Transverse colon (tissue), 4 donors: ENCODE measurements around the gene CNOT10. TPM values are rescaled to one million over a fixed set of nuclear protein-coding genes. Genes with fewer than 3 reads are reported as not detected.

ENCODE experiments used
- DNase-seq: peaks from one replicate; pipeline ENCODE4 v3.0.0-alpha.2; 2019
- H3K27ac ChIP-seq, 4 donors: fragments of 200-600 bp; sonication (generic); 2 replicates each; pipeline ENCODE4 v1.5.1; 2016 to 2018; ENCODE audit warnings: inconsistent platforms in 4 of 4
- H3K27me3 ChIP-seq: fragments of 200-600 bp; sonication (generic); 2 replicates; pipeline ENCODE4 v1.5.1; 2017; ENCODE audit warnings: inconsistent platforms
- H3K36me3 ChIP-seq, 4 donors: fragments of 200-600 bp; sonication (generic); 2 replicates each; pipeline ENCODE4 v1.5.1; 2017 to 2019; ENCODE audit warnings: inconsistent platforms in 4 of 4
- H3K4me1 ChIP-seq, 4 donors: fragments of 200-600 bp; sonication (generic); 2 replicates each; pipeline ENCODE4 v1.5.1; 2017 to 2020; ENCODE audit warnings: inconsistent platforms in 4 of 4
- H3K4me3 ChIP-seq, 4 donors: fragments of 200-600 bp; sonication (generic); 1 replicate in 1 of 4; 2 replicates in 3 of 4; pipeline versions ENCODE4 v1.5.1 to v1.6.1; 2017 to 2019; ENCODE audit warnings: inconsistent platforms in 4 of 4
- H3K9me3 ChIP-seq, 2 donors: fragments of 200-600 bp; sonication (generic); 2 replicates each; pipeline ENCODE4 v1.5.1; 2017 to 2019; ENCODE audit warnings: inconsistent platforms in 2 of 2
- CTCF ChIP-seq, 5 experiments: fragments of 200-600 bp in 3 of 5; fragments of 450-650 bp in 2 of 5; sonication (generic) in 3 of 5; IDR thresholded peaks; 1 replicate in 2 of 5; 2 replicates in 3 of 5; pipeline ENCODE4 v1.5.1; 2016 to 2017; ENCODE audit warnings: antibody characterized with exemption in 5 of 5, inconsistent platforms in 3 of 5, mild to moderate bottlenecking in 2 of 5, moderate library complexity in 1 of 5
- EP300 ChIP-seq: sonication (generic); formaldehyde crosslinking; IDR thresholded peaks from one replicate; pipeline ENCODE4 v1.6.1; 2017; ENCODE audit warnings: antibody characterized with exemption, low read depth
- POLR2A ChIP-seq: fragments of 450-650 bp; IDR thresholded peaks from one replicate; pipeline ENCODE4 v1.6.1; 2016; ENCODE audit warnings: antibody characterized with exemption, mild to moderate bottlenecking, moderate library complexity
- POLR2AphosphoS5 ChIP-seq, 3 donors: sonication (generic); formaldehyde crosslinking; IDR thresholded peaks; one replicate each; pipeline ENCODE4 v1.6.1; 2016; ENCODE audit warnings: antibody characterized with exemption in 3 of 3
- WGBS, 2 donors: methylation state at CpG; one replicate each; pipeline ENCODE4 v1.1.5; 2018; ENCODE audit warnings: low coverage in 1 of 2; 5-methylcytosine and 5-hydroxymethylcytosine counted together
- in situ Hi-C, 4 donors: fragments of 200-750 bp; cut with MboI; loops; one replicate each; pipeline versions ENCODE4 v1.15.0 to v1.15.1; 2017; ENCODE audit warnings: low sequenced_read_pairs in 3 of 4, low pct_ligation_motif_present in 1 of 4, low pct_unique_long_range_greater_than_20kb in 1 of 4
- intact Hi-C: fragments of 100-400 bp; cut with DNase I; formaldehyde crosslinking; loops from one replicate; pipeline ENCODE4 v1.15.1; 2023; ENCODE audit warnings: low total_unique reads
- total RNA-seq, 4 donors: library from RNA; depleted of rRNA; stranded (reverse); fragments of >200 nt; gene quantifications; one replicate each; pipeline ENCODE4 v1.1.0, GENCODE V29; 2016

The CNOT10 gene
- total RNA-seq, 4 donors from 2014 or later: 13.8 to 34.6 (median 25.2) TPM

- in situ Hi-C loops: loop anchor here in 1 of 4 donors (25.0 kb wide), 1 partner anchor 186 kb away; the partner anchor contains the start of gene CMTM6
- 62 to 81% methylated on average over 1 to 2 of the region's 2 CpGs for WGBS, 2 donors
- TF ChIP-seq EP300 (no peak), CTCF (IDR thresholded peaks at IDR 0.05) (no peak), POLR2AphosphoS5 (IDR thresholded peaks at IDR 0.05) (no peak), POLR2A (no peak)
- intact Hi-C loops: no loop called here
- Histone ChIP-seq H3K9me3 (no peaks in the 10 kb centered on the region), H3K4me3 (no peak overlapping the region), H3K36me3 (peaks cover 0 to 2% (median 0%) of the 10 kb centered on the region in 4 donors), H3K27ac (no peak overlapping the region), H3K4me1 (peaks cover 0 to 1% (median 0%) of the 10 kb centered on the region in 4 donors), H3K27me3 (no peaks in the 10 kb centered on the region)
- DNase-seq: no peak
Observed at GRCh38 chr3:32698506-32698905, 13.5 kb downstream of the CNOT10 start.

GRCh38 chr3:32699429-32699828 is 14.4 kb downstream of the CNOT10 start:
- intact Hi-C loops: no loop called here
- Histone ChIP-seq H3K9me3 (no peaks in the 10 kb centered on the region), H3K27me3 (no peaks in the 10 kb centered on the region), H3K4me3 (no peak overlapping the region), H3K36me3 (no peaks in the 10 kb centered on the region), H3K27ac (no peak overlapping the region), H3K4me1 (peaks cover 0 to 7% (median 0%) of the 10 kb centered on the region in 4 donors)
- 57 to 81% methylated on average over 1 to 2 of the region's 2 CpGs for WGBS, 2 donors
- no peak for DNase-seq
- no peak for TF ChIP-seq POLR2AphosphoS5 (IDR thresholded peaks at IDR 0.05)
- TF ChIP-seq EP300: no peak
- TF ChIP-seq CTCF (IDR thresholded peaks at IDR 0.05): no peak
- TF ChIP-seq POLR2A: no peak
- in situ Hi-C loops: loop anchor here in 1 of 4 donors (25.0 kb wide), 1 partner anchor 187 kb away; the partner anchor contains the start of gene CMTM6

- intact Hi-C loops (no loop called here), in situ Hi-C loops (no loop called here)
- Histone ChIP-seq H3K4me3 (no peak overlapping the region), H3K36me3 (no peaks in the 10 kb centered on the region), H3K27me3 (no peaks in the 10 kb centered on the region), H3K27ac (no peak overlapping the region), H3K9me3 (no peaks in the 10 kb centered on the region), H3K4me1 (peaks cover 0 to 8% (median 0%) of the 10 kb centered on the region in 4 donors)
- 60 to 69% methylated on average over 4 to 6 of the region's 6 CpGs for WGBS, 2 donors
- DNase-seq: no peak
- no peak for TF ChIP-seq CTCF (IDR thresholded peaks at IDR 0.05)
- TF ChIP-seq POLR2AphosphoS5 (IDR thresholded peaks at IDR 0.05): no peak
- no peak for TF ChIP-seq EP300
- no peak for TF ChIP-seq POLR2A
Observed at GRCh38 chr3:32700244-32700643, 15.3 kb downstream of the CNOT10 start.

- Histone ChIP-seq H3K4me1 (peaks cover 0 to 25% (median 0%) of the 10 kb centered on the region in 4 donors), H3K36me3 (peaks cover 0 to under 1% (median 0%) of the 10 kb centered on the region in 4 donors), H3K27ac (no peak overlapping the region), H3K9me3 (no peaks in the 10 kb centered on the region), H3K4me3 (no peak overlapping the region), H3K27me3 (no peaks in the 10 kb centered on the region)
- 93 to 100% methylated on average over 1 of the region's 1 CpG for WGBS, 2 donors
- no peak for DNase-seq
- in situ Hi-C loops (no loop called here), intact Hi-C loops (no loop called here)
- no peak for TF ChIP-seq POLR2AphosphoS5 (IDR thresholded peaks at IDR 0.05)
- TF ChIP-seq CTCF (IDR thresholded peaks at IDR 0.05): no peak
- no peak for TF ChIP-seq POLR2A
- TF ChIP-seq EP300: no peak
Observed at GRCh38 chr3:32703491-32703972, 18.5 kb downstream of the CNOT10 start.
